ENCODE measurements around the gene SMPX.

SMPX gene

DNA sequence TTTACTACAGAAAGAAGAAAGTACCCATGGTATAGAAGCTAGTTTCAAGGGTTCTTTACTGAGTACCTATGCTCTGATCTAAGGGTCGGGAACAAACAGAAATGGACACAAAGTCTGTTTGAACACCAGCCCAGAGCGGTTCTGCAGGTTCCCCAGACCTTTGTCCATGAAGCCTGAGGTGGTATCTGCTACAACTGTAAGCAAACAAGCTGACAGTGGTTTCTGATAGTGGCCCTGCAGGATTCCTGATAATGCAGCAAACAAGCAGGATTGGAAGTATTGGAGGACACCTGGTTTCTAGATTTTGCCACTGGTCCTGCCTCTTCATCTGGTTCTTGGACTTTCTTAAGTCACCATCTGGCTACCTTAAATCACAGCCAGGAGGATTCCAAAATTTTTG lies 23.7 kb downstream of the SMPX start:
- no peaks in the 10 kb centered on the region for H3K36me3 ChIP-seq (ENCODE audit: low read length)
- no peak overlapping the region for H3K27ac ChIP-seq (ENCODE audit: low read depth, low read length)
- H3F3A ChIP-seq (ENCODE audit: insufficient read depth): no peaks in the 10 kb centered on the region
- H3K9me3 ChIP-seq (ENCODE audit: insufficient read depth, low read length): no peaks in the 10 kb centered on the region
- H3K27me3 ChIP-seq (ENCODE audit: low read length): no peaks in the 10 kb centered on the region
- no peak overlapping the region for H3K4me3 ChIP-seq (ENCODE audit: insufficient read depth, low read length, poor library complexity, severe bottlenecking)
- no peak for TF ChIP-seq EZH2phosphoT487 (conservative IDR thresholded peaks at IDR 0.05; ENCODE audit: low read length)
- TF ChIP-seq, protein P1, sequence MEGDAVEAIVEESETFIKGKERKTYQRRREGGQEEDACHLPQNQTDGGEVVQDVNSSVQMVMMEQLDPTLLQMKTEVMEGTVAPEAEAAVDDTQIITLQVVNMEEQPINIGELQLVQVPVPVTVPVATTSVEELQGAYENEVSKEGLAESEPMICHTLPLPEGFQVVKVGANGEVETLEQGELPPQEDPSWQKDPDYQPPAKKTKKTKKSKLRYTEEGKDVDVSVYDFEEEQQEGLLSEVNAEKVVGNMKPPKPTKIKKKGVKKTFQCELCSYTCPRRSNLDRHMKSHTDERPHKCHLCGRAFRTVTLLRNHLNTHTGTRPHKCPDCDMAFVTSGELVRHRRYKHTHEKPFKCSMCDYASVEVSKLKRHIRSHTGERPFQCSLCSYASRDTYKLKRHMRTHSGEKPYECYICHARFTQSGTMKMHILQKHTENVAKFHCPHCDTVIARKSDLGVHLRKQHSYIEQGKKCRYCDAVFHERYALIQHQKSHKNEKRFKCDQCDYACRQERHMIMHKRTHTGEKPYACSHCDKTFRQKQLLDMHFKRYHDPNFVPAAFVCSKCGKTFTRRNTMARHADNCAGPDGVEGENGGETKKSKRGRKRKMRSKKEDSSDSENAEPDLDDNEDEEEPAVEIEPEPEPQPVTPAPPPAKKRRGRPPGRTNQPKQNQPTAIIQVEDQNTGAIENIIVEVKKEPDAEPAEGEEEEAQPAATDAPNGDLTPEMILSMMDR (IDR thresholded peaks at IDR 0.05; ENCODE audit: insufficient read depth, low read length, poor library complexity, severe bottlenecking): no peak
- no peak overlapping the region for H3K4me2 ChIP-seq (ENCODE audit: low read depth, low read length, poor library complexity, severe bottlenecking)
- no peaks in the 10 kb centered on the region for H4K20me1 ChIP-seq (ENCODE audit: low read depth, low read length)
- no peaks in the 10 kb centered on the region for H3K79me2 ChIP-seq (ENCODE audit: insufficient read depth, low read length)
- no peak overlapping the region for H3K9ac ChIP-seq (ENCODE audit: low read length)
- H2AFZ ChIP-seq (ENCODE audit: low read depth, low read length, severe bottlenecking): no peak overlapping the region
- no peaks in the 10 kb centered on the region for H3K9me2 ChIP-seq (replicated peaks; ENCODE audit: insufficient read depth, low read length)

DNA sequence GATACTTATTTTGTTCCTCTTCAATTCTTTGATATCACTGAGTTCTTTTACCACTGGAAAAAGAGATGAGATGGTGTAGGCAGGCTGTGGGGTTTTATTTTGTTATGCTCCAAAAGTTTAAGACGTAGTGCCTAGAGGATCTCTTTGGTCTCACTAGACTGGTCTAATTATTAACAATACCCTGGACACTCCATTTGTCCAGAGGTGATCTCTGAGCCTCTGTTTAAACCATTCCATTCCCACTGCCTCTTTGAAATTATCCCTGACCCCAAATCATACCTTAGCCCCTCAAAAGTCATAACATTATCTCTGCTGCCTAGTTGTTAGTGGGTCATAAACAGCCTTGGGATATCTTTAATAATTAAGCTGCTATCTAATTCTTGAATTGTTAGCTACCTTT lies 24.2 kb downstream of the SMPX start:
- Histone ChIP-seq H3K27me3 (ENCODE audit: low read length) (no peaks in the 10 kb centered on the region), H3K4me2 (ENCODE audit: low read depth, low read length, poor library complexity, severe bottlenecking) (no peak overlapping the region), H3F3A (ENCODE audit: insufficient read depth) (no peaks in the 10 kb centered on the region), H3K79me2 (ENCODE audit: insufficient read depth, low read length) (no peaks in the 10 kb centered on the region), H4K20me1 (ENCODE audit: low read depth, low read length) (no peaks in the 10 kb centered on the region), H3K4me3 (ENCODE audit: insufficient read depth, low read length, poor library complexity, severe bottlenecking) (no peak overlapping the region), H3K36me3 (ENCODE audit: low read length) (no peaks in the 10 kb centered on the region), H2AFZ (ENCODE audit: low read depth, low read length, severe bottlenecking) (no peak overlapping the region), H3K9me2 (replicated peaks; ENCODE audit: insufficient read depth, low read length) (no peaks in the 10 kb centered on the region), H3K9ac (ENCODE audit: low read length) (no peak overlapping the region), H3K9me3 (ENCODE audit: insufficient read depth, low read length) (no peaks in the 10 kb centered on the region), H3K27ac (ENCODE audit: low read depth, low read length) (no peak overlapping the region)
- no peak for TF ChIP-seq EZH2phosphoT487 (conservative IDR thresholded peaks at IDR 0.05; ENCODE audit: low read length)

GRCh38 chrX:21730026-21730425 lies 27.9 kb downstream of the SMPX start:
- H3K9me3 ChIP-seq (ENCODE audit: insufficient read depth, low read length): no peaks in the 10 kb centered on the region
- H4K20me1 ChIP-seq (ENCODE audit: low read depth, low read length): no peaks in the 10 kb centered on the region
- no peak overlapping the region for H3K27ac ChIP-seq (ENCODE audit: low read depth, low read length)
- no peak overlapping the region for H3K4me3 ChIP-seq (ENCODE audit: insufficient read depth, low read length, poor library complexity, severe bottlenecking)
- H3K9ac ChIP-seq (ENCODE audit: low read length): no peak overlapping the region
- H2AFZ ChIP-seq (ENCODE audit: low read depth, low read length, severe bottlenecking): no peak overlapping the region
- no peaks in the 10 kb centered on the region for H3K79me2 ChIP-seq (ENCODE audit: insufficient read depth, low read length)
- no peak overlapping the region for H3K4me2 ChIP-seq (ENCODE audit: low read depth, low read length, poor library complexity, severe bottlenecking)
- H3K27me3 ChIP-seq (ENCODE audit: low read length): no peaks in the 10 kb centered on the region
- TF ChIP-seq, protein P1 (IDR thresholded peaks at IDR 0.05; ENCODE audit: insufficient read depth, low read length, poor library complexity, severe bottlenecking): no peak
- no peak for TF ChIP-seq EZH2phosphoT487 (conservative IDR thresholded peaks at IDR 0.05; ENCODE audit: low read length)
- no peaks in the 10 kb centered on the region for H3F3A ChIP-seq (ENCODE audit: insufficient read depth)
- H3K9me2 ChIP-seq (replicated peaks; ENCODE audit: insufficient read depth, low read length): no peaks in the 10 kb centered on the region
- H3K36me3 ChIP-seq (ENCODE audit: low read length): no peaks in the 10 kb centered on the region

- H3K9ac ChIP-seq (ENCODE audit: low read length): no peak overlapping the region
- no peak overlapping the region for H3K4me2 ChIP-seq (ENCODE audit: low read depth, low read length, poor library complexity, severe bottlenecking)
- H3K36me3 ChIP-seq (ENCODE audit: low read length): no peaks in the 10 kb centered on the region
- H3K79me2 ChIP-seq (ENCODE audit: insufficient read depth, low read length): no peaks in the 10 kb centered on the region
- no peaks in the 10 kb centered on the region for H3K9me3 ChIP-seq (ENCODE audit: insufficient read depth, low read length)
- TF ChIP-seq, protein P1 (IDR thresholded peaks at IDR 0.05; ENCODE audit: insufficient read depth, low read length, poor library complexity, severe bottlenecking): no peak
- no peak for TF ChIP-seq EZH2phosphoT487 (conservative IDR thresholded peaks at IDR 0.05; ENCODE audit: low read length)
- no peak overlapping the region for H2AFZ ChIP-seq (ENCODE audit: low read depth, low read length, severe bottlenecking)
- no peak overlapping the region for H3K4me3 ChIP-seq (ENCODE audit: insufficient read depth, low read length, poor library complexity, severe bottlenecking)
- H3K27me3 ChIP-seq (ENCODE audit: low read length): no peaks in the 10 kb centered on the region
- H3F3A ChIP-seq (ENCODE audit: insufficient read depth): no peaks in the 10 kb centered on the region
- H3K9me2 ChIP-seq (replicated peaks; ENCODE audit: insufficient read depth, low read length): no peaks in the 10 kb centered on the region
- H4K20me1 ChIP-seq (ENCODE audit: low read depth, low read length): no peaks in the 10 kb centered on the region
- no peak overlapping the region for H3K27ac ChIP-seq (ENCODE audit: low read depth, low read length)
Measured at GRCh38 chrX:21728276-21728968, 29.5 kb downstream of the SMPX start.
